Measurements from ENCODE around the gene MAN1A1.

MAN1A1 gene

DNA sequence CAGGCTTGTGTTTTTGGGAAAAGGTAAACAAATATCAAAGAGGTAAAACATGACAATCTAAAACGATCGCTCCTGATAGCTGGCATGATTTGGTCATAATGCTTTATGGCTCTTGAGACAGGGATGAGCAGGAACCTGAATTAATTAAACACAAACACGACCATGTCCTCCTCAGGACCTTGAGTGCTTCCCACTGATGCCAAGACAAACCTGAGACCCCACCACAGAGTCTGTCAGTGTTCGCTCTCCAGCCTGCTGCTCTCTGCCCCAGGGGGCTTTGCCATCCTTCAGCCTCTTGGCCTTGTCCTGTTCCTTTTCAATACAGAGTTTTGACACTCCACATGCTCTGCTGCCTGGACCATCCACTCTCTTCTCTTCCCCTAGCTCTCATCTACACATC is 119.4 kb downstream of the MAN1A1 start:
- DNase-seq, result no peak

DNA sequence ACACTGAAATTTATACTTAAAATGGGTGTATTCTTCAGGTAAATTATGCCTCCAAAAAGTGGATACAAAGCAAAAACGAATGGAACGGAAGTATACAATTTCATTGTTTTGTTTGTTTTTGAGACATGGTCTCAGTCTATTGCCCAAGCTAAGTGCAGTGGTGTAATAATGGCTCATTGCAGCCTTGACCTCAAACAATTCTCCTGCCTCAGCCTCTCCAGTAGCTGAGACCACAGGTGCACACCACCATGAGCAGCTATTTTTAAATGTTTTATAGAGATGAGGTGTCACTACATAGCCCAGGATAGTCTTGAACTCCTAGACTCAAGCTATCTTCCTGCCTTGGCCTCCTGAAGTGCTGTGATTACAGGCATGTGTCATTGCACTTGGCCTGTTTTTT is 122.2 kb downstream of the MAN1A1 start:
- DNase-seq, result no peak

DNA sequence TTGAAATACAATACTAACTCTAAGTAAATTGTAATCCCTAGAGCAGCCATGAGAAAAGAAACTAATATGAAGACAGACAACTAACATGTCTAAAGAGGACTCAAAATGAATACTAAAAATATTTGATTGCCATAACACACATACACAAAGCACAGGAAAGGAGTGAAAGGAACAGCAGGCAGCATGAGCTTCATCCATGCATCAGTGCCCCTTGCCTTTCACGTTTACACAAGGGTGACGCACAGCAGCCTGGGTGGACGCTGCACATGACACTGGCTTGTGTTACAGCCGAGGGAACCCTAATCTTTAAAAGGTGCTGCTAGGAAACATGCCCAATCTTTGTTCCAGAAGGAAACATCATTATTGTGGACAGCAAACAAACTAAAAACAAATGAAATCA is 123.5 kb downstream of the MAN1A1 start:
- DNase-seq, result no peak

DNA sequence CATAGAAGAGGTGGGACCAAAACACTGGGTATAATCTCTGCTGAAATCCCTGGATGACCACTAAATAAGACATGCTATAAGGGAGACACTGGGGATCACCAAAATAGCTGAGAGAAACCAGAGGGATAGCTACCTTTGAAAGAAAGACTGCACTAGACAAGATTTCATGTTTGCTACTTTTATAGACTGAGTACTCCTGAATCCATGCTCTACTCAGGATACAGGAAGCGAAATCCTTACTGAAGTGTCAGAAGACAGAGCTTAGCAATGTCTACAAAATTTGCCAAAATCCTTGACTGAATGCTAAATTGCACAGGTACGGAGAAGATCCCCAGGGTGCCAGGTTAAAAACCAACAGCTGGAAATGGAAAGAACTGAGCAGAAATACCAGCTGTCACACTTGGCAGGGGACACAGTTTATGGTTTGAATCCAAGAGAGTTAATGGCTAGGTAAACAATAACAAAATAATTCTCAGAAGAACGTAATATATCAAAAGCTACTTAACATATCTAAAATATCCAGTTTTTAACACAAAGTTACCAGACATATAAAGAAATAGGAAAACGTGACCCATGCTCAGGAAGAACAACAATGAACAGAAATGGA is 125.4 kb downstream of the MAN1A1 start:
- DNase-seq, result no peak

DNA sequence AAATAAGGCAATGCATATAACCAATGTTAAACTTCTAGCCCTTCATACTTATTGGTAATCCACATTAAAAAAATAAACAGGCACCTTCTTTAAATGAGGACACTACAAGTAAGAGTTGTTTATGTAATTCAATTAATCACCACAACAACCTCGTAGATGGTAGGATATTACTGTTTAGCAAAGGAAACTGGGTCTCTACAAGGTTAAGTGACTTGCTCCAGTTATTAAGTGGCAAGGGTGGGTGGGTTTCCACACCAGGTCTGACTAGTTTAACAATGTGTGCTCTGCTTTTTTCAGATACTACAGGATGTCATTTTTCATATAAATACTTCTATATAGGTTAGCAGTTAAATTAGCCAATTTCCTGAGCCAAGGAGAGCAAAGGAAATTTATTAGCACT is 129.1 kb downstream of the MAN1A1 start:
- DNase-seq, result no peak

DNA sequence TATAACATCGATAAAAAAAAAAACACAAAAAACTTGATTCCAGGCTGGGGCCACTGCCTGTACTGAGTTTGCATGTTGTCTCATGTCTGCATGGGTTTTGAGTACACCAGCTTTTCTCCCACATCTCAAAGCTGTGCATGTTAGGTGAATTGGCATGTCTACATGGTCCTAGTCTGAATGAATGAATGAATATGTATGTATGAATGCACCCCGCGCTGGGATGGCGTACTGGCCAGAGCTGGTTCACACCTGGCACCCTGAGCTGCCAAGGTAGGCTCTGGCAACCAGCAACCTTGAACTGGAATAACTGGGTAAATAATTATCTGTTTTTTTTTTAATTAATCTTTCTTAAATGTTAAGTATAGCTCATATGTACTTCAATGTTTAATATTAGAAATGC is 131.0 kb downstream of the MAN1A1 start:
- DNase-seq, result no peak

DNA sequence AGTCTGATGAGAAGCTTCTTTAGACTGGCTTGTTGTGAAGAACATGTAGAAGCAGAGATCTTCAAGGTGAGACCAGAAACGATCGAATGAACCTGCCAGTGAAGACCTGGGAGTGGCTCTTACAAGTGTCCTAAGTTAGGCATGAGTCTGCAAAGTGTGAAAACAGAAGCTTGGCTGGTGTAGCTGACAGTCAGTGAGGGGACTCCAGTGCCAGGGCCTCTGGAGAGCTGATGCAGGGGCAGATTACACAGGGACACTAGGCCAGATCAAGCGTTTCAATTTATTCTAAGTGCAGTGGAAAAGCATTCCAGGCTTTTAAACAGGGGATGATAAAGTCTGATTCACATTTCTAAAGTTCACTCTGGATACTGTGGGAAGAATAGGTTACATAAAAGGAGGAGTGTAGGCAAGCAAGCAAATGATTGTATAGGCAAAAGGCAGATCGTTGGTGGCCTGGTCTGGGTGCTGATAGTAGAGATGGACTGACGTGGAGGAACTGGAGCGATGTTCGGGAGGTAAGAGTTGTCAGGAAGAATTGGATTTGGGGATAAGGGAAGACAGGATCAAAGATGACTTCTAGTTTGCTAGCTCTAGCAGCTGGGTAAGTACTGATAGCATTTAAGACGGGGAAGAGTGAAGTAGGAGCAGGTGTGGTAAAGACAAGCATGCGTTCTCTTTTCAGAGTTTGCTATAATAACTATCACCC is 133.5 kb downstream of the MAN1A1 start:
- no peak for DNase-seq

DNA sequence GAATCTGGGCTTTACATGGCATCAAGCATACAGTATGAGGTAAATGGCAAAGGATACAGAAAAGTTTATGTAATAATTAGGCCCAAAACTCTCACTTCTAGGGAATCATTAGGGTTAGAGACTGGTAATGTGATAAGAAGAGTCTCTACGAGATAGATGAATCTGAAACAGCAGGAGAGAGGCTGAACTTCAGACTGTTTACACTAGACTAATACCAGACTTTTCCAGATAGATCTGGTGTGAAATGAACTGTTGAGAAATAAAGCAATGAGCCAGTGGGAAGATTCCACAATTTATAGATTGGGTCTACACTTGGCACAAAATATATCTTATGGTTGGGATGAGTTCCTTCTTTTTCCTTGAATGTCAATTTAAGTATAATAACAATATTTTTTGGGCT is 134.3 kb downstream of the MAN1A1 start:
- DNase-seq, result no peak

DNA sequence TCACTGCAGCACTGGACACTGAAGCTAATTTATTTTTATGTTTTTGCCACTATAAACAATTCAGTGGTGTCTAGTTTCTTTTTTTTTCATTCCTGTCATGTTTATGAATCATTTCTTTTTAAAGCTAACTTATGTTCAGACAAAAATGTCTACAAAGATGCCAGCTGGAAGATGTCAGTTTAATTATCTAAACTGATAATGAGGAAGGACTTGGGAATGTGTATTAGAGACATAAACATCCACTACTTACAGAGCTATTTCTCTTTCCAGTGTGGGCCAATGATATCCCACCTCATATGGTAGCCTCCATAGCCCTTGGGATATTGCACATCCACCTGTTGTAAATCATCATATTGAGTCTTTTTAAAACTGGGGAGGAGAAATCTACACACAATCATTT is 139.0 kb downstream of the MAN1A1 start:
- no peak for DNase-seq

DNA sequence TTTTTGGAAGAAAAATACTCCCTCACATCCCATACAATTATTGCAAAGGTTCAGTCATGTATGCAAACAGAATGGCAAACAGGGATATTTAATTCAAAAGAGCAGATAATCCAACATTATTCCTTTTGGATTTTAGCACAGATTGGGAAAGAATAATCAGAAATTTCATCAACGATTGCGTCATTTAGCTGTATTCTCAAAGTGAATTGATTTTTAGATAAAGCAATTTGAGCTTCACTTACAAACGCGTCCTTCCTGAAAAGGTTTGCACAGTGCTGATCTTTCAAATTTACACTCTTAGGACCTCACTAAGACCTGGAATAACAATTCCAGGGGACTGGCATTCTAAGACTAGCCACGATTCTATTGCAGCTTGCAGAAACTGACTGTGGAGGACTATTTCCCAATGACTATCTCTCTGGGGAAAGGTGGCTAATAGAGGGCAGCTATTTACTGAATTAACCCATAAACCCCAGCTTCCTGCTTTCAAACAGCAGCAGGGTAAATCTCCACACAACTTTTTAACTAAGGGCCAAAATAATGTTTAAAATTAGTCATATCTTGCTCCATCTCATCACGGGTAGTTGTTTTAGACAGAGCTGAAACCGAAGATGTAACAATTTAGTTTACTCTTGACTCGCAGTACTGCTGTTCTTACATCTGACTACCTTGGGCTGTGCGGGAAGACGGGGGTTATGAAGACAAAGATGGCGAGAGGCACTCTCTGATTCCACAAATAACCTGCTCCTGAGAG is 139.9 kb downstream of the MAN1A1 start:
- no peak for DNase-seq

DNA sequence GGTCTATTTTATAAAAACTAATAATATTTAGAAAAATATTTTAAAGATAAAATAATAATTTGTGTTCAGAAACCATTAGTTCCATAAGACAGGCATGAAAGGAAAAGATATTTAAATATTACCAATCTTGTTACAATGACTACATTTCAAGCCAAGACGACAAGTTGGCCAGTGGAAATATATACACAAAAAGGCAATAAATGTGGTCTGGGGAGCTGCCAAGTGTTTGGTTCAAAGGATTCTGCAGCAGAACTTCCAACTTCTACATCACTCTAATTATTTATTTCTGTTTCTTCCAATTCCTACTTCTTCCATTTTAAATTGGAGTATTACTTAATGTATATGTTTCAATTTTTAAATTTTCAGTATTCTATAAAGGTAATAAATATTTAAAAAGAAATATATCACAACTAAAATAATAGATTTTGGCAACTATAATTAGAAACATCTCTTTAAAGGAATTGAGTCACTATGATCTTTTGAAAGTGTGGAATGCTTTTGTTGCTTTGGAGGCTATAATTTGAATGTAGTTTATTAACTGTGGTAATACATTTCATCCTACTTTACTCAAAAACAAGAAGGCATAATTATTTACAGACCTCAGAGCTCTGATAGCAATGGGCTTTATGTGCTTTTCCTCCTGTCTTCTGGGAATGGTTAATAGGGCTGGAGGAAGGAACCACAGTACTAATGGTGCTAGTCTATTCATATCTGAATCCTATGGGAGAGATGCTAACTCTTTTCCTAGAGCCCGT is 141.4 kb downstream of the MAN1A1 start:
- DNase-seq, result no peak

DNA sequence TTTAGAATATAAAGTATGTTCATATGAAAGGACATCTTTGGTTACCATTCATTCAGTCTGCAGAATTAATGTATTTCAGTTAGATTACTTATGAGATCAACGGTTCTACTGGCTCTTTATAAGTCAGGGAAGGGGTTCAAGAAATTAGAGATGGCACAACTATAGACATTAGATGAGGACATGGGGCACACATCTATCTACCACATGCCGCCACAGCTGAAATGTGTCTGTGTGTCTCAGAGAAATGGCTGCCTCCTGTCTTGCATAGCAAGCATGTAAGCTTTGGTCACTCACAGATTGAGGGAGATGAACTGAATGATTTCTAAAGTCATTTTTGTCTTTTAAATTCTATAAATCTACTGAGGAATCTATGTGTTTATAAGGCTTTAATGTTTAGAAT is 142.2 kb downstream of the MAN1A1 start:
- DNase-seq, result no peak

DNA sequence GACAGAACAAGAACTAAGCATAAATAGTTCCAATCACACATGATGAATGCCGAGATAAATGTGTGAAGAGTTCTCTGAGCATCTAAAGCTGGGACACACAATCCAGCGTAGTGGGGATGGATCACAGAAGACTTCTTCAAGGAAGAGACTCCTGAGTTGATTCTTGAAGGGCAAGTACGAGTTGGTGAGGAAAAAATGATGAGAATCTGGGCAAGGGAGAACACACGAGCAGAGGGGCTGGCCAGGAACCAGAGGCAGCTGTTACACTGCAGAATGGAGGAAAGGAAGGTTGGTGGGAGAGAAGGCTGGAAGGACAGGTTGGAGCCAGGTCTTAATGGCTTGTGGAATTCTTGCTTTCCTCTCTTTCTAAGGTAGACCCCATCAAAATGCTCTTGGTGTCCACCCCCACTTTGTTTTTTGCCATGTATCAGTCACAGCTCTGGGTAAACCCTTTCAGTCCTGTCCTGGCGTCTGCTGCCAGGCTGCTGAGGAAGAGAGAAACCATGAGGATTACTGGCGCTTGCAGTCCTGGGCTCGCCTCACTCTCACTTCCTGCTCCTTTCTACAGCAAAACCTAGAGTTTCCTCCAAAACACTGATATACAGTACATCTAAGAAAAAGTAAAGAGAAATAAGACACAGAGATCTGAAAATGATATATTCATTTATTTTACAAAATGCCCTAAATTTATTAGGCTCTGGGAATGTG is 143.5 kb downstream of the MAN1A1 start:
- no peak for DNase-seq

DNA sequence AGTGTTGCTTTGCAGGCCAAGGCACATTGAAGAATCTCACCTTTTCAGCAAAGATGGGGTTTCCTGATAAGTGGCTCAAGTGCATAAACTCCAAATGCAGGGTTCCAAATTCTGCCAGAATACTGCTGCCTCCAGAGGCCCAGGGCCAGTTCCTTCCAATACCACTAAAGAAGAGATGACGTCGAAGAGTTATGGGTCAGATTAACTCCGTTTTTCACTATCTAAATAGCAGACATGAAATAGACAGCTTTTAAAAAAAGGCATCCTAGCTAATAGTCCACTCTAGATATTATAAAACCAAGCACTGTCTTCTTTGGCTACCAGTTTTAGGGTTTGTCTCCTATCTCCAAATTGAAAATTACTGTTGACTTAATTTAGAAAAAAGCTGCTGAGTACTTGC is 144.8 kb downstream of the MAN1A1 start:
- no peak for DNase-seq

DNA sequence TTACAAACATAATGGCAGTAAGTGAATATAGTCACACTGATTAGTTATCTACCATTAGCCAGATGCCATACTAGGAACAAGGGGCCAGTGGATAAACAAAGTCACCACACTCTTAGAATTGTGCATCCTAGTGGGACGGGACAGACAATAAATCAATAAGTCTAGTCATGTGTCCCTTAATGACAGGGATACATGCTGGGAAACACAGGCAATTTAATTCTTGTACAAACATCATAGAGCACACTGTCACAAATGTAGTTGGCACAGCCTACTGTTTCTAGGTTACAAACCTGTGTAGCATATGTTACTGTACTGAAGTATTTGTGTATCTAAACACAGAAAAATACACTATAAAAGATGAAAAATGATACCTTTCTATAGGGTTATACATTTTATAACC is 148.1 kb downstream of the MAN1A1 start:
- no peak for DNase-seq

DNA sequence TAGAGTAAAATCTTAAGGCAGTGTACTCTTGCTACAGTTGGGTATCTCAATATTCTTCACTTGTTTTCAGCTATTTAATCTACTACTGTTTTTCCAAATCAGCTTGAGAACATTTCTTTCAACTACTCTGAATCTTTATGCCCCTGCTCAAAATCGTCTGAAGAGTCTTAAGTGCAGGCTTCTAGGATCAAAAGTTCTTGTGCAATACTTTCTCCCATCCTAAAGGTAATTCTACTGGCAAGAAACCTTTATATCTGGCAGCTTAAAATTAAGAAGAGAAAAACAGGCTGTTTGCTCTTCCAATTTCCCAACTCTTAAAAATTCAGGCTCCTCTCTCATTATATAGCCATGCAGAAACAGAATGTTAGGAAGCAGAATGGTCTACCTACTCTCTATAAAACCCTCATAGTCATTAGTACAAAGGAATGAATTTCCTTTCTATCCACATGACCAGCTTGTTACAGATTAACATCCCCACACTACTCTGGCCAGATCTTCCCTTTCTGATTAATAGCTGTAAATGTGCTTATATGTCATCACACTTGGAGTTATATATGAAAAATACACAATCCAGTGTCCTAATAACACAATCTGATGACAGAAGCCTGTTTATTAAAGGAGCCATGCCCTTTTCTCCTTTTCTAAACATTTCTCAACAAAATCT is 148.9 kb downstream of the MAN1A1 start:
- no peak for DNase-seq

DNA sequence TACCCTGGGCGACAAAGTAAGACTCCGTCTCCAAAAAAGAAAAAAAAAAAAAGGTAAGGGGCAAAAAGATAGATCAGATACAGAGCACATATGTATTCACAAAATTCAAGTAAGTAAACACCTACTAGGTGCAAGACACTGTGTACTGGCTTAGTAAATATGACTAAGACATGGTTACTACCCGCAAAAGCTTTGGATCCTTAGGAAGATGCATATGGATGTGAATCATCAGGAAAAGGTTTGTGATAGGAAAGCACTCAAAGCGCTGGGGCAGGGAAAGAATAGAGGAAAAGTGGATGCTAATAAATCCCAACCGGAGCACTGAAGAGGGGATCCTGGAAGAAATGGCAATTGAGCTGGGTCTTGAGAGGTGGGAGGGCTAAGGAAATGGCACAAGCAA is 152.3 kb downstream of the MAN1A1 start:
- no peak for DNase-seq

DNA sequence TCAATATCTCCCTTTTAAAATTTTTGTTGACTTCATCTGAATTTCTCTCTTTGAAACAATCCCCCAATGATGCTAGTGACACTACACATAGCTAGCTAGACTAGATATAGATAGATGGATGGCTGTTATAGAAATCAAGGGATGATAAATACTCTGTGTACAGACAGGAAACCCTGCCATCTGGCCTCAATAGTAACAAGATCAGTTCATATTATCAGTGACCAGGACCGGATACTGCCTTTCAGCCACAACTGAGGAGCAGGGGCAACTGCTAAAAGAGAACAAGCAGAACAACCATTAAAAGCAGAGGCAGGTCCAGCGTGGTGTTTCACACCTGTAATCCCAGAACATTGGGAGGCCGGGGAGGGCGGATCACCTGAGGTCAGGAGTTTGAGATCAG is 152.8 kb downstream of the MAN1A1 start:
- DNase-seq, result no peak

DNA sequence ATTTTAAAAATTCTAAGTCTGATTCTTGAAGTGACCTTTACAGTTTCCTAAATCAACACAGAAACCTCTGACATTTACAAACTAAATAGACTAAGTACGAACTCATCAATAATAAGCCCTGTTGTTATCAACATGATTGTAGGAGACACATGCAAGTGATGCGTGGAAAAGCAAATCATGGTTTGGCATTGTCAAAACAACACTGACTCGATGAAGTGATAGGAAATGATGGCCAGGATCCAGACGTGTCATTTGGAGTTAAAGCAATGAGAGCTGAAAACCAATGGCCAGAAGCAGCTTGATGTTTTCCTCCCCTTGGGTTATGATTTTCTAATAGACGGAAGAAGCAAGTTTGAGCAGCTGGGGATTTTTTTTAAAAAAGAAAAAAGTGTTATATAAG is 153.7 kb downstream of the MAN1A1 start:
- DNase-seq, result no peak

DNA sequence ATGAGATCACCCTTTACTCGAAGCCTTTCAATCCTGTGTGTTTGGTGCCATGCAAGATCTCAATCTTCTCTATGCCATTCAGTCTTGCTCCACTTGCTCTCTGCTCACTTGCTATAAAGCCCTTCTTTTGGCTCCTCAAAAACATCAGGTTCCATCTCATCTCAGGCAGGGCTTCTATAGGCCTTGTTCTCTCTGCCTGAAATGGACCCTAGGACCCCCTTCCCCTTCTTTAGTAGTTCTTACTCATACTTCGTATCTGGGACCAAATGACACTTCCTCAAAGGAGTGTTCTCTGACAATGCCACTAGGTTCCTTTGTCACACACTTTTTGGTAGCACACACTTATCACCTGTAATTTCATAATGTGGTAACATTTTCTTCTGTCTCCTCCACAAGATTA is 154.4 kb downstream of the MAN1A1 start:
- no peak for DNase-seq

DNA sequence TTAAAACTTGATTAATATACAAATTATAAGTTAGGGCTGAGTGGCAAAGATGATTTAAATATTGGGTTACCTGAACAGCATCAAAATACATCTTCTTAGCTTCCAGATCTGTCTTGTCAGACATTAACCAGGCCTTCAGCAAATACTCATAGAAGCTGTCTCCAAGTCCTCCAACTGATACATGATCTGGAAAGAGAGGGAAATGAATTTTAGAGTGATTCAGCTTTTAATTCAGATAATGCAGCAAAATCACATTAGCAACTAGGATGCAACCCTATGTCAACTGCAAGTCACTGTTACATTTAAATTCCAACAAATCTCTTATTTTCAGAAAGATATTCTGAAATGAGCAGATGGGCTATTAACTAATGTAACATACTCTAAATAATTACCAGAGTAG is 155.9 kb downstream of the MAN1A1 start:
- DNase-seq, result no peak

DNA sequence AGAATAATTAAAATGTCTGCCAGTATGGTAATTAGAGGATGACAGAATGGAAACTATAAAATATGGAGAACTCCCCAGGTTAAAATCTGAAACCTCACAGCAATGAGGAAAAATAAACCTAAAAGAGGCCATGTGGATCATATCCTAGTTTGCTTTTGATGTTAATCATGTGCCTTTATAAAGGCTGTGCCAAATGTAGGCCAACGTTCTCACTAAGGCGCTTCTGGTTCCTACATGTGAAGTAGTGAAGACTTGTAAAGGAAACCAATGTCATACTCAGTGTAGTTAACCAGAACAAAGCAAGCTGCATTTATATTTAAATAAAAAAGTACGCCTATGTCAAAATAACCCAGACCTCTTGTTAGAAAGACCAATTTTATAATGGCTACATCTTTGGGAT is 157.4 kb downstream of the MAN1A1 start:
- no peak for DNase-seq

Data from right forelimb (tissue), 1 donor.